T follicular helper cell (primary cell): ENCODE data around the gene SH3RF1.

Experiments used
- DNase-seq: peaks from one replicate; pipeline ENCODE4 v3.0.0-alpha.2; 2020; ENCODE audit warnings: low read depth

Gene SH3RF1

GRCh38 chr4:169136796-169137557 lies 133.8 kb downstream of the SH3RF1 start:
- DNase-seq = no peak

DNA sequence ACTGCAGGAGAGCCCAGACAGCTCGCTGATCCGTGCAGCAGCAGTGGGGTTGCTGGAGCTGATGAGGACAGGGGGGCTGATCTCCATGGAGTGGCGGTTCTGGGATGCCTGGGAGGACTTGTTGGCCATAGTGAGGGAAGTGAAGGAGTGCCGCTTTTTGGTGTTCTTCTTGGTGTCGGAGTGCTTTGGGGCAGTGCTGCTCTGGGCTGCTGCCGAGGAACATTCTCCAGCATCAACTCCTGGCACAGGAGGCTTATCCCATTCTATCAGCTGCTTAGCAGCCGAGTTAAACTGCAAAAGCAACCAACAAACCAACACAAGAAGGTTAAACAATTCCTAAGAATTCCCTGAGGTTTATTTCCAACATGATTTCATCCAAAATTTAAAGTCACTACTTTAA lies 134.4 kb downstream of the SH3RF1 start:
- DNase-seq = no peak

DNA sequence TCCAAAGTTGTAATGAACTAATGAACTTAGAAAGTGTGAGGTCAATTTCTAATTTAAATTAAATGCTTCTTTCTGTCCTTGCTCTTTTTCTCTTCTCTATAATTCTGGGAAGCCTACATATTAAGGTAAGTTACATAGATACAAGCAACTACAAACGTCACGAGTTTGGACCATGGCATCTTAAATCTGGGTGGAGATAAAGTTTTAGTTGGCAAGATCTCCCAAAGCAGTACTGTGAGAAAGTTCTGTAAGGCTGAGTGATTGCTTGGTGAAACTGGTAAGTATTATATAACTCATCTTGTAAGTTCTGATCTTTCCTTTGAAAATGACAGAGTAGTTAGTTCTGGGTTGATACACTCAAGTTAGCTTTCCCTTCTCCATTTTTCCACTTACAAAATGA lies 135.0 kb downstream of the SH3RF1 start:
- no peak for DNase-seq

DNA sequence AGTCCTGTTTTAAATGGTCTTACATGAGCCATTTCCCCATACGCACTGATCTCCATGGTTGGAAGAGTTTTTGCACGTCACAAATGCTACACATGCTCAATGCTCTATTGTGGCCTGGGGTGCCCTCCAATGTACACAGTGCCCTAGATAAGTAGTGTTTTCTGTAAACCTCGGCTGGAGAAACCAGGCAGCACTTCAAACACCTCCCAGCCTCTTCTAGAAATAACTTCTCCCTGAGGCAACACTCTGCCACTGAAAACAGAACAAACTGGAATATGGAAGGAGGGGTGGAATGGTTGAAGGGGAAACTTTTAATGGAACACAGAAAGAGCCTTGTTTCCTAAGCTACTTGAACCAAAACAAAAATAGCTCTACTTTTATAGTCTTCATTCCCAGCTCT lies 136.8 kb downstream of the SH3RF1 start:
- DNase-seq = no peak

DNA sequence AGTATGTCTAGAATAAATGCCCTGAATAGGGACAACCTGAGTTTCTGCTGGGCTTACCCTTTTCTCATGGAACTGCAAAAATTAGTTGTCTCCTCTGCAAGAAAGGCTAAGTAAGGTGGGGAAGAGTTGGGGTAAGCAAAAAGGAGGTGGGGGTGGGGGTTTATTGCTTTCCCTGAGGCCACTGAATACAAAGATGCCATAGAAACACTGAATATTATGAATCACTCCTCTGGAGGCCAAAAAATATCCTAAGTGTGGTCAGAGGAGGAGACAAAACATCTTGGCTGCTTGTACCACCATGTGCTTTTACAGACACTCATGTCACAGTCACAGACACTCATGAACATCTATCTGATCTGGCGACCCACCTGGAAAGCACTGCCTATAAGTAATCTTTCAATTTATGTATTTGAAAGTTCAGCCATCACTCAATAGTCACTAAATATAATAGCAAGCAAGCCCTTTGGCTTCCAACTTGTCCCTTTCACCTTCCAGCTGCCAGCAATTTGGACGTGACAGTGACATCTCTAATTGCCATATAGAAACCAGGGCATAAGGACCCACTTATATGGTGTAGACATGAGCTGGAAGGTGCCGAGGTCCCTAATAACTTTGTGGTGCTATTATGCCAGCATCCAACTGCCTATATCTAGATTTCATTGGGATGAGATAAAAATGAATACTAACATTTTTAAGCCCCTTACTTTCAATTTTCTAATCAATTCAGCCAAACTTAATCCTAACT lies 138.0 kb downstream of the SH3RF1 start:
- DNase-seq = no peak

GRCh38 chr4:169131556-169132208 lies 139.1 kb downstream of the SH3RF1 start:
- DNase-seq = no peak

DNA sequence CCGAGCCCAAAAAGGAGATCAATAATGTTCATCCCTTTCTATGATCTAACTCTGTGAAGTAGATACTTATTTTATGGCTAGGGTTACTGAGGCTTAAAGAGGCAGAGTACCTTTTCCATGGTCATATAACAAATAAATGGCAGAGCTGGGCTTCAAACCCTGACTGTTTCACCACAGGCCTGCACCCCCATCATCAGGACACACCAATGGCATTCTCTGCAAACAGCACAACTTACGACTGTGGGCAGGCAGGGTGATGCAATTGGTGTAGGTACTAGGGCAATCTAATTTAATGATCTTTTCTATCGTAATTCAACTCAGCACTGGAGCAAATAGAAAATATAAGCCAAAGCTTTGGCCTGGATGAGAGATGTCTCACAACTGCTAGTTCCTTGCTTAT lies 141.9 kb downstream of the SH3RF1 start:
- DNase-seq = no peak

DNA sequence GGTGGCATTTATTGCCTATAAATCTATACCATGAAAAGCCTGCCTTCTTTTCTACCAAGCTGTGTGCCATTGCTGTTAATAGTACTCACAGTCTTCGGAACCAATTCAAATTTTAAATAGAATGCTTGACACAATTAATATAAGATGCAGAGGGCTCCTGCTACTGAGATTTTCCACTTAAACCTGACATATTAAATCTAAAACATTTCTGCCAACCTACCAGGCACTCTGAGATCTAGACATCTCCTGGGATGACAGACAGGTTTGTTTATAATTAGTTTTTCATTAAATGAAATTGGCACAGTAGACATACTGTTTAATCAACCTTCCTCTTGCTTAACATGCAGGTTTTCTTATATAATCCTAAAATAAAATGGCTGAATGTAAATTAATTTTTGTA lies 143.4 kb downstream of the SH3RF1 start:
- no peak for DNase-seq

- no peak for DNase-seq
Measured at GRCh38 chr4:169124661-169125060, 146.1 kb downstream of the SH3RF1 start.

DNA sequence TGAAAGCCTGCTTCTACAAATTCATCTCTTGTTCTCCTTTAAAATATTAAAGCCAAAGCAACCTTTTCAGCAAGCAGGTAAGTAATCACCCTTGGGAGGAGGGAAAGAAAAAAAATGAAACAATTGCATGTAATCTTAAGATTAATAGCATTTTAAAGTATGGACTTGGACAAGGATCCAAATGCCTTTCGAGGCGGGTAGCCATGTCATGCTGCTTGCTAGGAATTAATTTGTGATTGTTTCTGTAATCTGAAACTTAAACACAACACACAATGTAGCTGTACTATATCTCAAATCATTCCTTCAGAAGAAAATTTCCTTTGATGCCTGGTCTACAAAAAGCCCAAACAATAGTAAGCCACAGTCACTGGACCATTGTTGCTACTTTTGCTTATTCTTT lies 148.3 kb downstream of the SH3RF1 start:
- DNase-seq = no peak

DNA sequence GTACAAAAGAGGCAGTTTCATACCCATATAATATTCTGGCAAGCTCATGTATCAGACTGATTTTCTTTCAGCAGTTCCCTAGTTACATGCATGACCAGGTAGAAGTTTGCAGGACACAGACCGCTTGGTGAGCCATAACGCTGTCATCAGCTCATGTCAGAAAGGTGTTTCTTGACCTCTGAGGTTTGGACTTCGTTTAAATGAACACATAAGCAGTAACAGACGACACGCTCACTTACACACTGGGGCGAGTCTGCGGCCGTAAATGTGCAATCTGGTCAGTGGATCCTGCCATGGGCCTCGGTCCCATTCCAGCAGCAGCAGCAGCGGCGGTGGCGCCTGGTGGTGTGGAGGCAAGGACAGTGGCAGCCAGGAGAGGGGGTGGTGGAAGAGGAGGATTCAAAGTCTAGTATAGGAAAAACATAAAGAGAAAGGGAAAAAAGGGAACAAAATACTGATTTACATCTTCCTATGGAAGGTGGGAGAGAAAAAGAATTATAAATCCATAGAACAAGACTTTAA lies 148.8 kb downstream of the SH3RF1 start:
- no peak for DNase-seq

- no peak for DNase-seq
Measured at GRCh38 chr4:169120624-169121023, 150.1 kb downstream of the SH3RF1 start.

GRCh38 chr4:169119536-169119935 lies 151.2 kb downstream of the SH3RF1 start:
- no peak for DNase-seq

GRCh38 chr4:169117591-169118081 lies 153.1 kb downstream of the SH3RF1 start:
- DNase-seq = no peak

GRCh38 chr4:169116270-169116901 lies 154.4 kb downstream of the SH3RF1 start:
- DNase-seq = no peak

DNA sequence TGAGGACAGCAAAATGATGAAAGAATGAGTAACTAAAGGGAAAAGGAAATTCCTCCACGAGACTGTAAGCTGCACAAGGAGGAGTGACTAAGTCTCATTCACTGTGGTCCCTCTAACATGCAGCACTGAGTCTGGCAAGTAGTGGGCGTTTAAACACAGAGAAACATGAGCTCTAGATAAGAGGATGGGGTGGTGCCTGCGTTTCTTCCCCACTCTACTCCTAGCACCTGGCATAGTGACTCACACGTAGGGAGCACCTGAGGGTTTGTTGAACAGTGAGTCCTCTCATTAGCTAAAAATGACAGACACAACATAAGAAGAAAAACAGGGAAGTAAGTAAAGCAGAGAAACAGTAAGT lies 154.9 kb downstream of the SH3RF1 start:
- no peak for DNase-seq

GRCh38 chr4:169115144-169115896 lies 155.4 kb downstream of the SH3RF1 start:
- DNase-seq = no peak

GRCh38 chr4:169114341-169114974 lies 156.3 kb downstream of the SH3RF1 start:
- no peak for DNase-seq

DNA sequence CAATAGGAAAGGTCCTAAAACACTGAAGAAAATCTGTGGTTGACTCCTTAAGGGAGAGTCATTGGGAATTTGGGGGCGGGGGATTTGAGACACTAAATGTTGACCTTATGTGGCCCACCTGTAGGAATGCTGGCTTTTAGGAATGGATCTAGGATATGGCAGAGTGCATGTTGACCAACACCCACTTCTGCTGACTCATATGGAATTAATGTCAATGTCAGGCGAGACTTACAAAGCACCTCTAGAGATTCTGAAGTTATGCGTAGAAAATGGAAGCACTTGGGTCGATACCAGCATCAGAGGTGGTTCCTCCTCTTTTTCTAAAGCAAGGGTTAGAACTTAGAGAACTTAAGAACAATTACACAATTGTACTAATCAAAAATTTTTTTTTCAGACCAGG lies 160.1 kb downstream of the SH3RF1 start:
- no peak for DNase-seq

GRCh38 chr4:169109035-169109675 lies 161.6 kb downstream of the SH3RF1 start:
- DNase-seq = no peak
